ENCODE measurements around the gene ARSG.

GRCh38 chr17:68401288-68401687, 110.0 kb downstream of the ARSG start:
- no peak for TF ChIP-seq ZFX (IDR thresholded peaks at IDR 0.05)
- TF ChIP-seq, protein P1, sequence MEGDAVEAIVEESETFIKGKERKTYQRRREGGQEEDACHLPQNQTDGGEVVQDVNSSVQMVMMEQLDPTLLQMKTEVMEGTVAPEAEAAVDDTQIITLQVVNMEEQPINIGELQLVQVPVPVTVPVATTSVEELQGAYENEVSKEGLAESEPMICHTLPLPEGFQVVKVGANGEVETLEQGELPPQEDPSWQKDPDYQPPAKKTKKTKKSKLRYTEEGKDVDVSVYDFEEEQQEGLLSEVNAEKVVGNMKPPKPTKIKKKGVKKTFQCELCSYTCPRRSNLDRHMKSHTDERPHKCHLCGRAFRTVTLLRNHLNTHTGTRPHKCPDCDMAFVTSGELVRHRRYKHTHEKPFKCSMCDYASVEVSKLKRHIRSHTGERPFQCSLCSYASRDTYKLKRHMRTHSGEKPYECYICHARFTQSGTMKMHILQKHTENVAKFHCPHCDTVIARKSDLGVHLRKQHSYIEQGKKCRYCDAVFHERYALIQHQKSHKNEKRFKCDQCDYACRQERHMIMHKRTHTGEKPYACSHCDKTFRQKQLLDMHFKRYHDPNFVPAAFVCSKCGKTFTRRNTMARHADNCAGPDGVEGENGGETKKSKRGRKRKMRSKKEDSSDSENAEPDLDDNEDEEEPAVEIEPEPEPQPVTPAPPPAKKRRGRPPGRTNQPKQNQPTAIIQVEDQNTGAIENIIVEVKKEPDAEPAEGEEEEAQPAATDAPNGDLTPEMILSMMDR (conservative IDR thresholded peaks at IDR 0.05) = no peak

Measured in C4-2B (cell line).